Choroid plexus epithelial cell (primary cell): ENCODE data around the gene CYTH1.

Source experiments
- DNase-seq: peaks from one replicate; pipeline ENCODE4 v3.0.0-alpha.2; 2010; ENCODE audit warnings: low read depth
- H3K4me3 ChIP-seq: 2 replicates; pipeline ENCODE4 v1.5.1; 2011; ENCODE audit warnings: low read depth, mild to moderate bottlenecking, control low read depth, low read length, moderate library complexity
- CTCF ChIP-seq: conservative IDR thresholded peaks from 2 replicates; pipeline ENCODE4 v1.5.1; 2011; ENCODE audit warnings: low read depth, mild to moderate bottlenecking, control low read depth, inconsistent platforms, low read length, moderate library complexity

Gene CYTH1

GRCh38 chr17:78624324-78625151 is 157.5 kb downstream of the CYTH1 start:
- H3K4me3 ChIP-seq: no peak overlapping the region
- no peak for DNase-seq
- TF ChIP-seq CTCF: no peak
